Fibroblast of lung (primary cell): ENCODE data around the gene SLC51B. TPM values are rescaled to one million over a fixed set of nuclear protein-coding genes. Genes with fewer than 3 reads are reported as not detected.

Source experiments
- DNase-seq, 2 donors: peaks; one replicate each; pipeline versions ENCODE4 v3.0.0 to v3.0.0-alpha.2; 2010; ENCODE audit warnings: low read depth in 2 of 2
- H2AFZ ChIP-seq: 2 replicates; pipeline ENCODE4 v1.5.1; 2012; ENCODE audit warnings: low read length, control low read depth, inconsistent platforms
- H3K27ac ChIP-seq: 2 replicates; pipeline ENCODE4 v1.5.1; 2011; ENCODE audit warnings: low read length, control low read depth; ENCODE audit not compliant: insufficient read depth
- H3K27me3 ChIP-seq: 2 replicates; pipeline ENCODE4 v1.5.1; 2011; ENCODE audit warnings: mild to moderate bottlenecking, low read length; ENCODE audit not compliant: control insufficient read depth, insufficient read depth
- H3K36me3 ChIP-seq: 2 replicates; pipeline ENCODE4 v1.5.1; 2011; ENCODE audit warnings: low read length; ENCODE audit not compliant: control insufficient read depth, insufficient read depth
- H3K4me1 ChIP-seq: 2 replicates; pipeline ENCODE4 v1.5.1; 2011; ENCODE audit warnings: low read length; ENCODE audit not compliant: control insufficient read depth, insufficient read depth; ENCODE audit errors: extremely low read depth
- H3K4me2 ChIP-seq: 2 replicates; pipeline ENCODE4 v1.5.1; 2011; ENCODE audit warnings: low read length, control low read depth; ENCODE audit not compliant: insufficient read depth; ENCODE audit errors: extremely low read depth
- H3K4me3 ChIP-seq, 4 experiments: fragments of 200-600 bp in 1 of 4; sonication (generic) in 1 of 4; replicated peaks in 1 of 4; 2 replicates each; pipeline ENCODE4 v1.5.1; 2011 to 2016; ENCODE audit warnings: low read length in 4 of 4, low read depth in 3 of 4, mild to moderate bottlenecking in 3 of 4, control low read depth in 2 of 4, inconsistent platforms in 1 of 4, mixed read lengths in 1 of 4; ENCODE audit not compliant: insufficient read depth in 1 of 4; ENCODE audit errors: control extremely low read depth in 1 of 4
- H3K79me2 ChIP-seq: 2 replicates; pipeline ENCODE4 v1.5.1; 2012; ENCODE audit warnings: mild to moderate bottlenecking, low read length, inconsistent platforms; ENCODE audit not compliant: control insufficient read depth, insufficient read depth
- H3K9ac ChIP-seq: 2 replicates; pipeline ENCODE4 v1.5.1; 2011; ENCODE audit warnings: mild to moderate bottlenecking, low read length, control low read depth; ENCODE audit not compliant: insufficient read depth
- H3K9me3 ChIP-seq: 2 replicates; pipeline ENCODE4 v1.5.1; 2012; ENCODE audit warnings: low read depth, low read length; ENCODE audit not compliant: control insufficient read depth, insufficient read depth
- H4K20me1 ChIP-seq: 2 replicates; pipeline ENCODE4 v1.5.1; 2011; ENCODE audit warnings: low read length; ENCODE audit not compliant: control insufficient read depth, insufficient read depth; ENCODE audit errors: extremely low read depth
- EZH2 ChIP-seq: IDR thresholded peaks from 2 replicates; pipeline ENCODE4 v1.5.1; 2012; ENCODE audit warnings: low read length, control low read depth, mild to moderate bottlenecking; ENCODE audit errors: missing control alignments
- polyA plus RNA-seq, 2 donors: library from polyadenylated mRNA; depleted of rRNA in 1 of 2; stranded (reverse) in 1 of 2; unstranded in 1 of 2; fragments of >200 nt; gene quantifications; 2 replicates each; pipeline ENCODE4 v1.2.1, GENCODE V29; 2011 to 2012; ENCODE audit warnings: missing spikeins in 1 of 2
- total RNA-seq: library from RNA; depleted of rRNA; stranded (reverse); fragments of >200 nt; gene quantifications from 2 replicates; pipeline ENCODE4 v1.2.1, GENCODE V29; 2014
- TF ChIP-seq, protein P1 (sequence below), 2 donors: IDR thresholded peaks in 1 of 2; conservative IDR thresholded peaks in 1 of 2; 1 replicate in 1 of 2; 2 replicates in 1 of 2; pipeline ENCODE4 v1.5.1; 2011 to 2012; ENCODE audit warnings: low read length in 2 of 2, control low read depth in 1 of 2, inconsistent platforms in 1 of 2, low read depth in 1 of 2, mild to moderate bottlenecking in 1 of 2

SLC51B gene
- total and polyA plus RNA-seq, 2 donors (not counting 1 experiment from before 2014, with no cell fraction given), result 0.66 to 0.98 TPM

GRCh38 chr15:65038836-65039235 lies 6.4 kb upstream of the SLC51B start:
- Histone ChIP-seq H3K9ac (no peak overlapping the region), H3K4me3 (no peak overlapping the region), H3K27ac (no peak overlapping the region), H3K79me2 (no peaks in the 10 kb centered on the region), H3K36me3 (no peaks in the 10 kb centered on the region), H3K4me1 (peaks cover 9% of the 10 kb centered on the region), H3K27me3 (no peaks in the 10 kb centered on the region), H3K9me3 (no peaks in the 10 kb centered on the region), H3K4me2 (no peak overlapping the region), H4K20me1 (no peaks in the 10 kb centered on the region), H2AFZ (peak overlapping the region; percentile 10)
- no peak for DNase-seq
- TF ChIP-seq, protein P1, sequence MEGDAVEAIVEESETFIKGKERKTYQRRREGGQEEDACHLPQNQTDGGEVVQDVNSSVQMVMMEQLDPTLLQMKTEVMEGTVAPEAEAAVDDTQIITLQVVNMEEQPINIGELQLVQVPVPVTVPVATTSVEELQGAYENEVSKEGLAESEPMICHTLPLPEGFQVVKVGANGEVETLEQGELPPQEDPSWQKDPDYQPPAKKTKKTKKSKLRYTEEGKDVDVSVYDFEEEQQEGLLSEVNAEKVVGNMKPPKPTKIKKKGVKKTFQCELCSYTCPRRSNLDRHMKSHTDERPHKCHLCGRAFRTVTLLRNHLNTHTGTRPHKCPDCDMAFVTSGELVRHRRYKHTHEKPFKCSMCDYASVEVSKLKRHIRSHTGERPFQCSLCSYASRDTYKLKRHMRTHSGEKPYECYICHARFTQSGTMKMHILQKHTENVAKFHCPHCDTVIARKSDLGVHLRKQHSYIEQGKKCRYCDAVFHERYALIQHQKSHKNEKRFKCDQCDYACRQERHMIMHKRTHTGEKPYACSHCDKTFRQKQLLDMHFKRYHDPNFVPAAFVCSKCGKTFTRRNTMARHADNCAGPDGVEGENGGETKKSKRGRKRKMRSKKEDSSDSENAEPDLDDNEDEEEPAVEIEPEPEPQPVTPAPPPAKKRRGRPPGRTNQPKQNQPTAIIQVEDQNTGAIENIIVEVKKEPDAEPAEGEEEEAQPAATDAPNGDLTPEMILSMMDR (conservative IDR thresholded peaks at IDR 0.05 in 1 of 2, IDR thresholded peaks at IDR 0.05 in 1 of 2; ENCODE audit: low read depth in 1 of 2, low read length in 2 of 2), result no peak
- TF ChIP-seq EZH2, result no peak

GRCh38 chr15:65040461-65040860 lies 4.7 kb upstream of the SLC51B start:
- Histone ChIP-seq H3K27me3 (no peaks in the 10 kb centered on the region), H3K4me3 (no peak overlapping the region), H3K79me2 (no peaks in the 10 kb centered on the region), H3K9ac (no peak overlapping the region), H3K27ac (no peak overlapping the region), H3K4me1 (peaks cover 22% of the 10 kb centered on the region), H4K20me1 (no peaks in the 10 kb centered on the region), H3K9me3 (no peaks in the 10 kb centered on the region), H3K4me2 (no peak overlapping the region), H2AFZ (no peak overlapping the region), H3K36me3 (no peaks in the 10 kb centered on the region)
- TF ChIP-seq EZH2, result no peak
- TF ChIP-seq, protein P1 (conservative IDR thresholded peaks at IDR 0.05 in 1 of 2, IDR thresholded peaks at IDR 0.05 in 1 of 2; ENCODE audit: low read depth in 1 of 2, low read length in 2 of 2), result no peak
- no peak for DNase-seq

- Histone ChIP-seq H3K4me3 (no peak overlapping the region), H3K27me3 (no peaks in the 10 kb centered on the region), H3K9ac (no peak overlapping the region), H3K79me2 (no peaks in the 10 kb centered on the region), H2AFZ (no peak overlapping the region), H3K9me3 (no peaks in the 10 kb centered on the region), H3K4me1 (peaks cover 22% of the 10 kb centered on the region), H3K4me2 (no peak overlapping the region), H3K36me3 (no peaks in the 10 kb centered on the region), H3K27ac (no peak overlapping the region), H4K20me1 (no peaks in the 10 kb centered on the region)
- TF ChIP-seq EZH2, result no peak
- TF ChIP-seq, protein P1 (conservative IDR thresholded peaks at IDR 0.05 in 1 of 2, IDR thresholded peaks at IDR 0.05 in 1 of 2; ENCODE audit: low read depth in 1 of 2, low read length in 2 of 2), result no peak
- DNase-seq, result no peak
These were observed 3.4 kb upstream of the SLC51B start for GRCh38 chr15:65041787-65042186.
